HG03457 (cell line): ENCODE data around the gene MAD1L1.

Experiments used
- ATAC-seq: cut with Tn5 transposase; IDR thresholded peaks from one replicate; pipeline ENCODE4 v1.9.1; 2021; ENCODE audit warnings: moderate number of reproducible peaks; ENCODE audit not compliant: unreplicated experiment

The MAD1L1 gene

GRCh38 chr7:2094454-2095045 lies 138.2 kb downstream of the MAD1L1 start:
- ATAC-seq: no peak

GRCh38 chr7:2093843-2094220 lies 138.9 kb downstream of the MAD1L1 start:
- no peak for ATAC-seq

DNA sequence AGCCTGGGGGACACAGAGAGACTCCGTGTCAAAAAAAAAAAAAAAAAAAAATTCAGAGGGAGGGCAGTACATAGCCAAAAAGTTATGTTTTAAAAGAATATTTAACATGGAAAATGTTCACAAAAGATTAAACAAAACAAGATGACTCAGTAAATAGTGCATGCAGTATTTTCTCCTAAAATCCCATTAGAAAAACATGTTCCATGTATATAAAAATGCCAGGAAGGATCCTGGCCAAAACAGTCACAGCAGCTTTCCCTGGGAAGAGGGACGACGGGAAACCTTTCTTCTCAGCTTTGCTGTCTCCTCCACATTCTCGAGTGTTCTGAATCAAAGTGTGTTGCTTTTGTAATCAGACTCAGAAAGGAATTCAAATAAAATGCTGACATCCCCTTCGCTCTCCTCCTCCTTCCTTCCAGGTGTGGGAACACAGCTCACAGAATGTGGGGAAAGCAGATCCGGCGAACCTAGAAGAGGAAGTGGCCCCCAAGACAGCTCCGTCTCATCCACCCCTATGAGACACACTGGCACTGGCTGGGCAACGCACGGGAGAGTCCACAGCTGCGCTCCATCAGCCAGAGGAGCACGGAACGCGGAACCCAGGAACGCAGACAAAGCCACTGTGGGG lies 139.4 kb downstream of the MAD1L1 start:
- no peak for ATAC-seq

GRCh38 chr7:2092279-2092678 lies 140.5 kb downstream of the MAD1L1 start:
- ATAC-seq: no peak

- ATAC-seq: no peak
Measured at GRCh38 chr7:2090526-2091520, 141.9 kb downstream of the MAD1L1 start.

DNA sequence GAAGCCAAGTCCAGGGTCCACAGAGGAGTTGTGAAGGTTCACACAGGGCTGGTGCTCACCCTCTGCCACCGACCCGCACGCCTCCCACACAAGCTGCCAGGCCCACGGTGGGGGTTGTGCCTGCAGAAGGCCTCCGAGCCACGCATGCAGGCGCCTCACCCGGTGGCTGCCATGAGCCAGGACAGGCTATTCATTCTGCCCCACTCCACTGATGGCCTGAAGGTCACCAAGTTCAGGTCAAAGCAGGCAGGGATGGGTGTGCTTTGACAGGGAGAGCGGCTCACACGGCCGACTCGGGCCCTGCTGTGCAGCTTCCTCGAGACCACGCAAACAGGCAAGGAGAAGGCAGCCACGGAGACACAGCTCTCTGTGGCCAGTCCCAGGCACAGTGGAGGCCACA lies 143.9 kb downstream of the MAD1L1 start:
- ATAC-seq: no peak

DNA sequence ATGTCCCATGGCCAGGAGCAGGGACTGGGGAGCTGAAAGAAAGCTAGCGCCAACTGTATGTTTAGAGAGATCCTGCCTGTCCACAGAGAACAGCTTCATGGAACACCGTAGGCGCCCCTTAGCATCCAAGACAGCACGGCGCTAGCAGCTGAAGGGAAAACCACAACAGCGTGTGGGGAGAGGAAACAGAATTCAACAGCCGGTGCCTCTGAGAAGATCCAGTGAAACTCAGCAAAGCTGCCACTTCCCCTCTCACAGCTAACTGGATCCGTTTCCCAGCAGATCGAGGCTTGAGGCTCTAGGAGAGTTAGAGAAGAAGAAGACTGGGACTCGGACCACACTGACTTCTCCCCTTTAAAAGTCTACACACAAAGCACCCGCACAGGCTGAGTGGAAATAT lies 145.0 kb downstream of the MAD1L1 start:
- ATAC-seq: no peak

DNA sequence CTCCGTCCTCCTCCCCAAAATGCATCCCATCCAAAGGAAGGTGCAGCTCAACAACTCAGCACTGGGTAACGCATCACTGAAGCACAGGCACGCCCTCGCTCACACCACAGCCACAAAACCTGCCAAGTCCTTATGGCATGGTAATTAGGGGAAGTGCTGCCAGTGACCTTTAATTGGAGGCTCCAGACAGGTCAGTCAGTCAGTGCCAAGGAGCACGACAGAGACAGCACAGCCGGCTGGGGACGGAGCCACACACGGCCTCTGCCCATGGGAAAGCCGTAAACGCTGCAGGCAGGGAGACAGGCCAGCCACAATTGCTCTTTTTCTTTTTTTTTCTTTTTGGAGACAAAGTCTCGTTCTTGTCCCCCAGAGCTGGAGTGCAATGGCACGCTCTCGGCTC lies 146.5 kb downstream of the MAD1L1 start:
- no peak for ATAC-seq

- ATAC-seq: no peak
Measured at GRCh38 chr7:2085804-2086203, 146.9 kb downstream of the MAD1L1 start.

- no peak for ATAC-seq
Measured at GRCh38 chr7:2084781-2085505, 147.8 kb downstream of the MAD1L1 start.

- ATAC-seq: no peak
Measured at GRCh38 chr7:2084331-2084730, 148.4 kb downstream of the MAD1L1 start.

- no peak for ATAC-seq
Measured at GRCh38 chr7:2083362-2083761, 149.4 kb downstream of the MAD1L1 start.

- no peak for ATAC-seq
Measured at GRCh38 chr7:2082139-2082998, 150.4 kb downstream of the MAD1L1 start.

DNA sequence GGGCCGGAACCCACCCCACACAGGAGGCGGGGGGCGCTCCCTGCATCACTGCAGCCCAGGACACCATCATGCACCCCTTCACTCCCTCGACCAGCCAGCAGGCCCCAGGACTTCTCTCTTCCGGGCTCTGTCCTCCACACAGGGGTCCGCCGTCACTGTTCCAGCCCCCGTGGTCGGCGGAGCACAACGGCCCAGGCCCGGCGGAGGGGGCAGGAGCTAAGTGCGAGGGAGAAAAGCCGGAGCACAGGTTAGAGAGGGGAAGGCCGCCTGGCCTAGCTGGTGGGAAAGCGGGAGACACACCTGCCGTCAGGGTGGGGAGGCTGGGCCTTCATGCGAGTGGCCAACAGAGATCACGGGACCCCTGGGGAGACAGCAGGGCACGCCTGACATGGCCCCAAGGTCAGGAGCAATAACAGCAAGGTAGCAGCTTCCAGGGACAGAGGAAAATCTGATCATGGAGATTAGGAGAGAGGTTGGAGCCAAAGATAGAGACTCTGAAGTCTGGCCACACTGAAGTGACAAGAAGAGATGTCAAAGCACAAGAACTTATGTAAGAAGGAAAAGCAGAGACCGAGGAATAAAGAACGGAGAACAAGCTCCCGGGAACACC lies 151.1 kb downstream of the MAD1L1 start:
- no peak for ATAC-seq

DNA sequence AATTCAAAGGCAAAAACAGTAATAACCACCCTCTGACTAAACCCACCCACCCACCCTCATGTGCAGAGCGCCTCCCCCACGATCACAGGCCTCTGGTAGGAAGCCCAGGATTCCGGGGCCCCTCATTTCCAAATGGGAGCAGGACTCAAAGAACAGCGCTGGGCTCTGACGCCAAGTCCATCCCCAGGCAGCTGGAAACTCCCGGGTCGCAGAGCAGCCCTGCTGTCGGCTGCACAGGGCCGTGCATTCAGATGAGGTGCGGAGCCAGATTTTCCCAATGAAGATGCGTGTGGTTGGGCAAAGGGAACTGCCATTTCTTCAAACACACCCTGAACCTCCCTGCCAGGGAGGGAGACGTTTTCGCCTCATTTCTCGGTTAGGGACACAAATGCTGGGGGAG lies 152.3 kb downstream of the MAD1L1 start:
- no peak for ATAC-seq

DNA sequence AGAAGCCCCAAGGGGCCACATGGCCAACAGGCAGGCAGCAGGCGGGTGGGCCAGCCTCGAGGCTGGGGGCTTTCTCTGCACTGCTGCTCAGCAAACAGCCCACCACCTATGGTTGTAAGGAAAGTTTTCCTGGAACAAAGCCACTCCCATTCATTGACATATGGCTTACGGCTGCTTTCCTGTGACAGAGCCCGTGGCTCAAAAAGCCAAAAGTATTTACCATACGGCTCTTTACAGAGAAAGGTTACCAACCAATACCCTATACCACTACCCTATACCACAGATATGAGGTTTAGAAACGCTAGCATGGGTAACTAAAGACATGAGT lies 152.7 kb downstream of the MAD1L1 start:
- no peak for ATAC-seq

DNA sequence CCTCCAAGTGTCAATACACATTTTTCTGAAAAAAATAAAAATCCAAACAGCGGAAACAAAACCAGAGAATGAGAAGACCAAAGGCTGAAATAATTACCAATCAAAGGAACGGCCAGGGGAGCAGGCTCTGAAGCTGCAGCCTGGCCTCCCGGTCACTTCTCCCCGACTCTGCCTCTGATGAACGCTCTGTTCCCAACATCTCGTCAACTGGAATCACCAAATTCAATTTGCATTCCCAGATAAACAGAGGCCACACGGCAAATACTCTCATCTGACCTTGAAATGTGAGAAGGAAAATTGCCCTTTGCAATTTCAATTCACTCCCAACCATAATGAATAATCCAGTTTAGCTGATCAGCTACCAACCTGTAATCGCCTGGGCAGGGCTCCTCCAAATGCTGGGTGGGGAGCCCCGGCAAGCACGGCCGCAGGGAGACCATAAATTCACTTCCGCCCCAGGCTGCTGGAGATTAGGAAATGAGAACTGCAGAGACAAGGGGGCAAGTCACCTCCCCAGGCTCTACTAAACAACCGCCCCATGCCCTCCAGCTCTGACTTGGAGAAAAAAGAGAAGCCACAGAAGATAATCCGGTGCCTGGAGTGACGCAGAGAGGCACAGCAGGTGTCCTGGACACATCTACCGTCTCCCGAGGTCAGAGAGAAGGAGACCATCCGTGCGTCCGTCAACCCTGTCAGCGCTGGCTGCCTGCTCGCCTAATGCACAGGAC lies 153.2 kb downstream of the MAD1L1 start:
- no peak for ATAC-seq

GRCh38 chr7:2078899-2079298 lies 153.8 kb downstream of the MAD1L1 start:
- ATAC-seq: no peak

- no peak for ATAC-seq
Measured at GRCh38 chr7:2076649-2077064, 156.1 kb downstream of the MAD1L1 start.
